IPS-18c (cell line): Measurements from ENCODE around the gene RANBP3.

ENCODE experiments used
- H3K4me3 ChIP-seq: 2 replicates; pipeline ENCODE4 v1.7.0; 2013; ENCODE audit warnings: low read depth, mild to moderate bottlenecking, low read length, moderate library complexity; ENCODE audit not compliant: insufficient read depth
- H3K9me3 ChIP-seq: one replicate; pipeline ENCODE4 v1.6.1; 2013; ENCODE audit warnings: mild to moderate bottlenecking, low read length, moderate library complexity; ENCODE audit not compliant: control insufficient read depth, insufficient read depth

The RANBP3 gene

DNA sequence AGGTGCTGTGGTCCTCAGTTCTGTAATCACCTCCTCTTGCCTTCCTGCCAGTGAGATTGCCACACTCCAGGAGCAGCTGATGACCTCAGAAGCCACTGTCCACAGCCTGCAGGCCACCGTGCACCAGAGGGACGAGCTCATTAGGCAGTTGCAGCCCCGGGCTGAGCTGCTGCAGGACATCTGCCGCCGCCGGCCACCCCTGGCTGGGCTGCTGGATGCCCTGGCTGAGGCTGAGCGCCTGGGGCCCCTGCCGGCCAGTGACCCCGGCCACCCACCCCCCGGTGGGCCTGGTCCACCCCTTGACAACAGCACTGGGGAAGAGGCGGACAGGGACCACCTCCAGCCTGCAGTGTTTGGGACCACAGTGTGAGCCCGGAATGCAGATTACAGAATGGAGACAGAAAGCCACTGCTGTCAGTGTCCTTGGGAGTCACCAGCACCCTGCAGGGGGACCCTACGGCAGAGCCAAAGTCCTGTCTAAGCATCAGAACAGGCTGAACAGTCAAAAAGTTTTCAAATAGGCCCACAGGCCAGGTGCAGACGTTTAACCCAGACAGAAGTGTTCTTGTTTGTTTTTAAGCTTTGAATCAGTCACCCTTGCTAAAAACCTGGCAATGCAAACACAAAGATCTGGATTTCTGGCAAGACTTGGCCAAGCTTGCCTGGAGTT is 69.0 kb downstream of the RANBP3 start:
- Histone ChIP-seq H3K9me3 (no peaks in the 10 kb centered on the region), H3K4me3 (no peak overlapping the region)

DNA sequence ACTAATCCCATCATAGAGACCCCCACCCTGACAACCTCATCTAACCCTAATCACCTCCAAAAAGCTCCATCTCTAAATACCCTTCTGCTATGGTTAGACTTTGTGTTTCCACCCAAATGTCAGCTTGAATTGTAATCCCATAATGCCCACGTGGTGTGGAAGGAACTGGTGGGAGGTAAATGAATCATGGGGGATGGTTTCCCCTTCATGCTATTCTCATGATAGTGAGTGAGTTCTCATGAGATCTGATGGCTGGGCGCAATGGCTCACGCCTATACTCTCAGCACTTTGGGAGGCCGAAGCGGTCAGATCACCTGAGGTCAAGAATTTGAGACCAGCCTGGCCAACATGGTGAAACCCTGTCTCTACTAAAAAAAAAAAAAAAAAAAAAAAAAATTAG is 70.7 kb downstream of the RANBP3 start:
- H3K4me3 ChIP-seq, result no peak overlapping the region
- no peaks in the 10 kb centered on the region for H3K9me3 ChIP-seq

DNA sequence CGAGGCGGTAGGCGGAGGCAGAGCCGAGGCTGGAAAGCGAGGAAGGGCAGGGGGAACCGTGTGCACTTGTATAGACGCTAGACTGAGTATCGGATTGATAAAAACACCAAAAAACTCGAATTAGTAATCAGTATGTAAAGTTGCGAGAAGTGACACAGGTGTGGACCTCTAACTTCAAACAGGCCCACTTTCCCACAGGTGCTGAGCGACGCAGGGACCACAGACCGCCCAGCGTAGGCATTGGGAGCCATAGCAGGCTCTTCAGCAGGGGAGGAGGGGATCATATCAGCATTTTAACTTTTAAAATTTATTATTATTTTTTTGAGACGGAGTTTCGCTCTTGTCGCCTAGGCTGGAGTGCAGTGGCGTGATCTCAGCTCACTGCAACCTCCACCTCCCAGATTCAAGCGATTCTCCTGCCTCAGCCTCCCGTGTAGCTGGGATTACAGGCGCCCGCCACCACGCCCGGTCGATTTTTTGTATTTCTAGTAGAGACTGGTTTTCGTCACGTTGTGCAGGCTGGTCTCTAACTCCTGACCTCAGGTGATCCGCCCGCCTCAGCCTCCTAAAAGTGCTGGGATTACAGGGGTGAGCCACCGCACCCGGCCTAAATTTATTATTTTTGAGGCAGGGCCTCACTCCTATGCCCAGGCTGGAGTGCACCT is 72.7 kb downstream of the RANBP3 start:
- H3K9me3 ChIP-seq, result no peaks in the 10 kb centered on the region
- peak overlapping the region; percentile 84 for H3K4me3 ChIP-seq

DNA sequence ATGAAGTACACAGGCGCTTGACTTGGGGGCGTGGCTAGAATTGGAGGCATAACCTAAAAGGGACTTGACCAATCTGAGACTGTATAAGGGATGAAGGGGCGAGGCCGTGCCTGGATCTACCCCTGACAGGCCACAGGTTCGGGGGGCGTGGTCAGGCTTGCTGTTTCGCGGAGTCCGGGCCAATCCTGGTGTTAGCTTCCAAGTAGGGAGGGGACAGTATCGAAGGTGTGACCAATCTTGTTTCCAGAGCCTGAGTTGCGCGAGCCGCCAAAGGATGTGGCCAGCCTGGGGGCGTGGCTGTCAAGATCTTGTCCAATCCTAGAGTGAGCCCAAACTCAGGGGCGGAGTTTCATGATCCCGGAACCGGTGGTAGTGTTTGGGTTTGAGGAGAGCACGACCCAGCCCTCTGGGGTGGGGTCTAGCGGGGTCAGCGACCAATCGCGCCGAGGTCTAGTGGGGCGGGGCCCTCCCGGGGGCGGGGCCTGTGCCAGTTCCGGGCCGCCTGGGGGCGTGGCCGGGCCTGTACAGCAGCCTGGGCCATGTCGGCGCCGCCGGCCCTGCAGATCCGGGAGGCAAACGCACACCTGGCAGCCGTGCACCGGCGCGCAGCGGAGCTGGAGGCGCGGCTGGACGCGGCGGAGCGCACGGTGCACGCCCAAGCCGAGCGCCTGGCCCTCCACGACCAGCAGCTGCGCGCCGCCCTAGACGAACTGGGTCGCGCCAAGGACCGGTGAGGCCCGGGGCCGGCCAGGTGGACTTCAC is 73.4 kb downstream of the RANBP3 start, which contains the start of gene VMAC:
VMAC (plus strand) TSS at position 521 of the 762 bp plus-strand sequence; CDS start at position 540, 19 bp downstream.
- Histone ChIP-seq H3K4me3 (peak within 1 kb of the TSS; percentile 99), H3K9me3 (no peaks in the 10 kb centered on the region)

DNA sequence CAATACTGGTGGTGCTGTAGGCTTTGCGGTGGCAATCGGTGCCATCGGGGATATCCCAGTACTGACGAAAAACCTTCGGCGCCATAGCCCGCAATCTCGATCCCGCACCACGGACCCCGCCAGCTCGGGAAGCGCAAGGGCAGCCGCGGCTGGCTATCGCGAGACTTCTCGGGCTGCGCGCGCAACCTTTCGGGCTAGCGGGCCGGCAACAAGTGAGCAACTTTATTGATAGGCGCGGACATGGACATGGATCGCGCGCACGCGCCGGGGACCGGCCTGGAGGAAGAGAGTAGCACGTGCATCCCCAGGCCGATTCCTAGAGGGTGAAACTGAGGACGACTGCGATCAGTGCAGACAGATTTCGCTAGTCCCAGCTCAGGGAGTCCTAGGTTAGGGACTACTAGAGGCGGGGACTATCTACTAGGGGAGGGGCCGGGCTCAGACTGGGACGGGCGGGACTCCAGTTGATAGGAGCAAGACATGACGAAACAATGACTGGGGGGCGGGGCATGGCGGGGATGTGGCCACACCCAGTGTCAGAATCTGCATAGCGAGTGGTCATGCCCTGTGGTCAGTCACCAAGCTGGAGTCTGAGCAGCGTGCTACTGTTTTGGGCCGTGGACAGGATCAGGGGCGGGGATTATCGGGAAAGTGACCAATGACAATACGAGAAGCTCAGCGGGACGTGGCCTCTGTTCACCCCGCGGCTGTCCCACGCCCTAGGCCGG is 74.2 kb downstream of the RANBP3 start, which contains the start of gene NDUFA11:
NDUFA11 (minus strand) TSS at position 167 of the 728 bp plus-strand sequence; CDS start at position 85, 82 bp downstream.
- H3K4me3 ChIP-seq, result peak within 1 kb of the TSS; percentile 99
- H3K9me3 ChIP-seq, result no peaks in the 10 kb centered on the region

DNA sequence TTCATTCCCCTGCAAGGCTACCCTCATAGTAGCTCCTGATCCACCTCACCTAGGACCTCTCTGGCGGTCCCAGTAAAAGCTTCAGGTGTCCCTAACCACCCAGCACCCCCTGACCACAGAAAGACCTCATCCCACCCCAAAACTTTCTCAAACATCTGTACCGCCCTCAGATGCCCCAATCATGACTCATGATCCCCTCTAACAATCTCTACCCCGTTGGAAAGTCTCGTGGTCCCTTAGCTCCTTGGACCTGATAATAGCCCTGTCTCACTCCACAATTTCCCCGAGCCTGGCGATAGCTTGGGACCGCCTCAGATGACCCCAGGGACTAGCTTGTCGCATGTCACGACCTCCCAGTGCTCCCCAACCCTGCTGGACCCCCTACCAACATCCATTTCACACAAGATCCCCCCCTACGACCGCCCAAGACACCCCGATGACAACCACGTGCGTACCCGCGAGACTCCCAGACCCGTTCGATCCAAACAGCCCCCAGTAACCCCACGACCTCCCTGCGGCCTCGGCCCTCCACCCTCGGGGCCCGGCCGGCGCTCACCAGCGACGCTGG is 74.8 kb downstream of the RANBP3 start:
- H3K9me3 ChIP-seq, result no peaks in the 10 kb centered on the region
- H3K4me3 ChIP-seq, result peak overlapping the region; percentile 99

DNA sequence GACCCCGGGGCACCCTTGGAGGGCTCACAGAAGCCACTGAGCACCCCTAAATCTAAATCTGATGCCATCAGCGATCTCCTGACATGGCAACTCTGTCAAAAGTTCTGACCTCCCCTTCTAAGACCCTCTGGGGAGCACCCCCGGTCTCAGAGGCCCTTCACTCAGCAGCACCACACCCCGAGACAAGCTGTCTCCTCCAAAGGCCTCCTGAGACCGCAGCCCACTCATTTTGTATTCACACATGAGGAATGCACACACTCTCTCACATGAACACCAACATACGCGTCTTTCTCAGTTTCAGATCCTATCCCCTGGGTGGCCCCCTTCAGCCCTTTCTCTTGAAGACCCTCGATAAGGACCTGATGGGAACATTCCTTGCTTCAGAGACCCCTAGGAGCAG is 77.0 kb downstream of the RANBP3 start:
- no peak overlapping the region for H3K4me3 ChIP-seq

DNA sequence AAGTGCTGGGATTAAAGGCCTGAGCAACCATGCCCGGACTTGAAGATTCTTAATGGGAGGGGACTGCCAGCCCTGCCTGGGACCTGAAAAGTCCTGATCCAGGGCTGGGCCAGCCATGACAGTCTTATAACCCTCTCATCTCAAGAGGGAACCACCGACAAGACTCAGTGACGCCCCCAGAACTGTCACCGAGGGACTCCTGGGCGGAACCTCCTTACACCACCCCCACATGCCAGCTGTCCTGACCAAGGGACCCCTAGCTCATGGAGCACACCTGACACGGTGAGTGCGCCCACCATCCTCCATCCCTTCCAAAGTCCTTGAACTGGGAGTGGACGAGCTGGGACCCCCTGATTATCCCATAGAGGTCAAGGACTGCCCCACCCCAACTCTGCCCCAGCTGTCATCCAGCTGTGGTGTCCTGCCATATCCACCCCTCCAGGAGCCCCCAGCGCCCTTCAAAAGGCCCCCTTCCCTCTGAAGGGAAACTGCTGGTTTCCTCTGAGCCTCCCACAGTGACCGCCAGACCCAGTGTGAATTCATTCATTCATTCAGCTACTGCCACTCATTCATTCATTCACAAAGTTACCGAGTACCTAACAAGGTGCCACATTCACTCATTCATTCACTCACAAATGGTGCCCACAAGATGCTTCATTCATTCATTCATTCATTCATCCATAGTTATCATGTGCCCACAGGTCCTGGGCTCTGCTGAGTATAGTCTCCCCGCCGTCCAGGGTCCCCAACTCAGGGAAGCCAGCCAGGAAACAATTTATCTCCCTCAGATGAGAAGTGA is 78.0 kb downstream of the RANBP3 start:
- H3K4me3 ChIP-seq, result no peak overlapping the region
- no peaks in the 10 kb centered on the region for H3K9me3 ChIP-seq

More for the DNA sequence above, 77.0 kb downstream of the RANBP3 start:
- no peaks in the 10 kb centered on the region for H3K9me3 ChIP-seq

DNA sequence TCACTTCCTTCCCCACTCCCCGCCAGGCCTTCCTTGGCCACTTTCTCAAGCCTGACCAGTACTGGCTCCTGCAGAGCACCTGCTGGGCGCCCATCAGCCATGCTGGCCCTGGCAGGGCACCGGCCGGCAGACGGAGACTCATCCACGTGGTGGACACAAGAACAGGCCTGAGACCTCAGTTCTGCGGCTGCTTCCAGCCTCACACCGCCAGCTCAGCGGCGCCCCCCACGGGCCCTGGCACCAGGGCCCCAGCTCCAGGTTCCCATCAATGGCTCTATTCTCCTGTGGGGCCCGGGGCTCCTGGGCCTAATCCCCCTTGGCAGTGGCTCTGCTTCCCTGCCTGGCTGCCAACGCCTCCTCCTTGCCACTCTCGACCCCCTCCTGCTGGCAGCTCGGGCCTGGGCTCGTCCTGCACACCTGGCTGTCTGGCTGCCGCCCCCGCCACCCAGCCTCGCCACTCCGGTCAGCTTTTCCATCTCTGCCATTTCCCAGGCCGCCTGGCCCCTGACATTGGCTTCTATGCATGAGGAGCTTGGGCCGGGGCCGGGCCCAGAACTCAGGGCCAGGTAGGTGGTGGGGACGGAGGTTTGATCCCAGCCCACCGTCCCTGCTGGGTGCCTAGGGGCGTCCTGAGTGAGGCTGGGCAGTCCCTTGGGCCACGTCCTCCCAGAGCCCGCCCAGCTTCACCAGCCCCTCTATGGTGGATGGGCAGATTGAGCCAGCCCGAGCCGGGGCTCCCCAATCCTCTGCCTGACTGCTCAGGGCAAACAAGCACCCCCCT is 80.6 kb downstream of the RANBP3 start:
- H3K4me3 ChIP-seq, result no peak overlapping the region
- H3K9me3 ChIP-seq, result no peaks in the 10 kb centered on the region

DNA sequence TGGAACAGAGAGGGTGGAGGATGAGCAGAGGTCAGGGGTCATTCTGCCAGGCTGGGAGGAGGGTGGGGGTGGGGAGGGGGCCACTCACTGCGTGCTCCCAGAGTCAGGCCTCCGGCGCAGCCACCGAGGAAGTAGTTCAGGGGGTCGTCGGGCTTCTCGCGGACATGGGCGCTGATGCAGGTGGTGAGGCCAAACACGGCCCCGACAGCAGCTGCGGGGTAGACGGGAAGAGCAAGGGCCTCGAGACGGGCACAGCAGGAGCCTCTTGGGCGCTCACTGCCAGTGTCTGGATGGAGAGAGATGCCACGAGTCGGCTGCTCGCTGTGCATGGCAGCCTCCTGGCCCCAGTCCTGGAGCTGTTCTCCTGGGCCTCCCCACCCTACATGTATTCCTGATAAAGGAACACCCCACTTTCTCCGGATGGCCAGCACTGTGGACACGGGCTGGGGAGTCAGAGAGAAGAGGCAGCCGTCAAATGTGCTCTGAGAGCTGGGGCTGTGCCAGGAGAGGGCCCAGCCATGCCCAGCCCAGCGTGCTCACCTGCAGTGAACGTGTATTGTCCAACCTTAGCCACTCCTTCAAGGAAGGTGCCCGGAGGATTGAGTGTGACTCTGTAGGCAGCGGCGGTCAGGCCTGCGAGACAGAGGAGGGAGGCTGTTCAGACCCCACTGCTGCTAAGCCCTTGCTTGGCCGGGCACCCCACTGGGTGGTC is 81.4 kb downstream of the RANBP3 start:
- no peak overlapping the region; the same call in 1 of the 2 replicates for H3K4me3 ChIP-seq

DNA sequence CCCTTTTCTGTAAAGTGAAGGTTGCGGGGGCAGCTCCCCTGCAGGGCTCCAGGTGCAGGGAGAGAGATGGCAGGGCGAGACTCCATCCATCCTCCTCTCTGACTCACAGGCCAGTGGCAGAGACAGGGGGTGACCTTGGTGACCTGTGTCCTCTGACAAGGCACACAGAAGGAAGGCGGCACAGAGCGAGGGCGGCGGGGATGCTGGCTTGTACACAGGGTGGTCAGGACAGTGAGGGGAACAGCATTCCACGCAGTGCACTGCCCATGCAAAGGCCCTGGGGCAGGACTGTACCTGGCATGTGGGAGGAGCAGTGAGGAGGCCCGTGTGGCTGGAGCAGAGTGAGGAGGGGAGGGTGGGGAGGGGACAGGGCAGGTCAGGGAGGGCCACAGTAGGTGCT is 82.0 kb downstream of the RANBP3 start:
- H3K4me3 ChIP-seq, result no peak overlapping the region
- H3K9me3 ChIP-seq, result no peaks in the 10 kb centered on the region

More for the DNA sequence above, 81.4 kb downstream of the RANBP3 start:
- no peaks in the 10 kb centered on the region for H3K9me3 ChIP-seq

DNA sequence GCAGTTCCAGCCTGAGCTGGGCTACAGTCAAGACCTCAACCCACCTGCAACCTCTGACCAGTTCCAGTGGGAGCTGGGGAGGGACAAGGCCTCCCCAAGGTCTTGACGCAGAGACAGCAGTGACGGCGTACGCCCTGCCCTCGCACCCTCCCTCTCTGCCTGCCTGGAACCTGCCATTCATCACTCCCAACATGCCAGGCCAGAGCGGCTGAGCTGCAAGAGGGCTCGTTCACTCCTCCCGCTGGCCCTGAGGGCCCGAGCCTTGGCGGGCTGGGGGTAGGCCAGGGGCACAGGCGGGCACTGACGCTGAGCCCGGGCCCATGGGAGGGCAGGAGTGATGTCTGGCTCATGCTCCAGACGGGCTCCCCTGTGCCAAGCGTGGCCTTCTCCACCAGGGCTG is 82.5 kb downstream of the RANBP3 start:
- H3K4me3 ChIP-seq, result no peak overlapping the region
- H3K9me3 ChIP-seq, result no peaks in the 10 kb centered on the region

DNA sequence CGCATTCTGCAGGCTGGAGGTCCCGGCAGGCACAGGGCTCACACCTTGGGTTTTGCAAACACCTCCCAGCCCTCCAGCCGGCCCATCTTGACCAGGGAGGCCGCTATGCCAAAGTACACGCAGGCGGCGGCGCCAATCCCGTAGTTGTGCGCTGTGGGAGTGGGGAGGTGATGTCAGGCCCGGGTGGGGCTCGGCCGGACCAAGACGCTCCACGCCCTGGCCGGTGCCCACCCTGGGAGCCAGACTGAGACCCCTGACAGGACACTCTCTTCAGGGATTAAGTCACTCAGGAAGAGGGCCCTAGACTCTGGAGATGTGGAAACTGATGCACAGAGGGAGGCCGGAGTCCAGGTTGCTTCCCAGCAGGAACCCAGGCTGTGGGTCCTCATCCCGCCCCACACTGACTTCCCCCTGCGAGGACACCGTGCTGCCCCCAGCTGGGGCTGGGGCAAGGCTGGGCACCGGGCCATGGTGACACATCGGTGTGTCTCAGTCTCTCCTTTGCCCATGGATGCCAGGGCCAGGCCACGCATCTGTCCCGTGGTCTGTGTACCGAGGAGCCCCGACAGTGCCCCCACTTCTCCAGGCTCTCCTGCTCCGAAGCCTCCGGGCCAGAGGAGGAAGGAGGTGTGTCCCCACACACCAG is 83.1 kb downstream of the RANBP3 start:
- Histone ChIP-seq H3K4me3 (no peak overlapping the region), H3K9me3 (no peaks in the 10 kb centered on the region)

DNA sequence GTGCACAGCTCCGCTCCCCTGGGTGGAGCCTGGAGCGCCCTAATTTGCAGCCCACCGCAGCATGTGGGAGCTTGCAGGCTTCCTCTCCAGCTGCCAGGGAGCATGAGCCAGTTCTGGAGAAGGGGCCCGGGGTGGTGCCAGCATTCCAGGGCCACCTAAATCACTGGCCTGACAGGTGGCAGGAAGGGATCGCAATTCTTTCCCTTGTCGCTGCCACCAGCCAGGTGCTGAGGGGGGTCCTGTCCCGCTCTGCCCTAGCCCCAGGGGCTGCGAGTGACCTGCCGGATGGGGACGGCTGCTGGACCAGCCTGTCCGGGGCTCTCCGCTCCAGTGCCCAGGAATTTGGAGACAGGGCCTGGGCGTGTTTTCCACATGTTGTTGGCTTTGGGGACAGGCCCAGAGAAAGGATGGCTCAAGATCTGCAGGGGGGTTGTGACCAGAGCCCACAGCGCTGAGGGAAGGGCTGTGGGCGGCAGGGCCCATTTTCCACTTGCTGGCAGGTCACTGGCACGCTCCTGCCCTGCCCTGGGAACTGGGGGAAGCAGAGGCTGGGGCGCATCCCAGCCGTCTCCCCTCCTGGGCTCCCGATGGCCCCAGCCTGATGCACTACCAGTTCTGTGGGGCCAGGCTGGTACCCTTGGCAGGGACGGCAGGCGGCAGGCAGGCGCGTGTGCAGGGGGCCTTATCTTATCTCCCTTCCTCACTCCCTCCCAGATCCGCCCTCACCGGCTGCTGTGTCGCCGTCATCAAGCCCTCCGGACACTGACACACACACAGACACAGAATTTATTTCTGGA is 83.8 kb downstream of the RANBP3 start:
- no peak overlapping the region for H3K4me3 ChIP-seq
- H3K9me3 ChIP-seq, result no peaks in the 10 kb centered on the region
